GM23338 (cell line): Measurements from ENCODE around the gene COX4I2.

ENCODE experiments used
- EZH2 ChIP-seq: fragments of 200-600 bp; sonication (generic); IDR thresholded peaks from one replicate; pipeline ENCODE4 v1.8.0; 2017; ENCODE audit warnings: antibody characterized with exemption, mild to moderate bottlenecking, low read depth; ENCODE audit not compliant: unreplicated experiment
- POLR2AphosphoS5 ChIP-seq: IDR thresholded peaks from 2 replicates; pipeline ENCODE4 v1.6.1; 2016; ENCODE audit warnings: antibody characterized with exemption, low read depth
- REST ChIP-seq: IDR thresholded peaks from one replicate; pipeline ENCODE4 v1.6.1; 2018; ENCODE audit warnings: antibody characterized with exemption; ENCODE audit not compliant: unreplicated experiment
- ZNF331 ChIP-seq: fragments of 250-450 bp; sonication (Bioruptor Pico); IDR thresholded peaks from 2 replicates; pipeline ENCODE4 v1.5.0; 2020; ENCODE audit warnings: low read depth, mild to moderate bottlenecking, moderate library complexity
- TF ChIP-seq, protein P1 (sequence below), 2 experiments: fragments of 200-600 bp in 1 of 2; sonication (generic) in 1 of 2; conservative IDR thresholded peaks; 2 replicates each; pipeline versions ENCODE4 v1.5.1 to v1.6.1; 2016 to 2017; ENCODE audit warnings: antibody characterized with exemption in 2 of 2, low read depth in 2 of 2, mild to moderate bottlenecking in 2 of 2, moderate library complexity in 1 of 2

DNA sequence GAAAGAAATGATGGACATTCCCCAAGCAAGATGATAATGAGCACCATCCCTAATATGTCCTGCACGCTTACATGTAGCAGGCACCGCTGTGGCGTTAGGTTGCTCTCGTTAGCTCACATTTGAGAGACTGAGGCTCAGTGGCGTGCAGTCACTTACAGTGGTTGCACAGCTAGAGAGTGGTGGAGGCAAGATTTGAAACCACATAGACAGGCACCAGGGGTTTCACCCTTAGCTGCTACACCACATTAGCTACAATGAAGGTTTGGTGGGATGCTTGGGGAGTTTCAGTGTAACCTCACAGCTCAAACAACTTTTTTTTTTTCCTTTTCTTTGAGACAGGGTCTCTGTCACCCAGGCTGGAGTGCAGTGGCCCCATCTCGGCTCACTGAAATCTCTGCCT, 3.7 kb downstream of the COX4I2 start:
- TF ChIP-seq EZH2 (no peak), REST (no peak), POLR2AphosphoS5 (no peak), ZNF331 (CRISPR knock-in tag) (no peak)
- TF ChIP-seq, protein P1, sequence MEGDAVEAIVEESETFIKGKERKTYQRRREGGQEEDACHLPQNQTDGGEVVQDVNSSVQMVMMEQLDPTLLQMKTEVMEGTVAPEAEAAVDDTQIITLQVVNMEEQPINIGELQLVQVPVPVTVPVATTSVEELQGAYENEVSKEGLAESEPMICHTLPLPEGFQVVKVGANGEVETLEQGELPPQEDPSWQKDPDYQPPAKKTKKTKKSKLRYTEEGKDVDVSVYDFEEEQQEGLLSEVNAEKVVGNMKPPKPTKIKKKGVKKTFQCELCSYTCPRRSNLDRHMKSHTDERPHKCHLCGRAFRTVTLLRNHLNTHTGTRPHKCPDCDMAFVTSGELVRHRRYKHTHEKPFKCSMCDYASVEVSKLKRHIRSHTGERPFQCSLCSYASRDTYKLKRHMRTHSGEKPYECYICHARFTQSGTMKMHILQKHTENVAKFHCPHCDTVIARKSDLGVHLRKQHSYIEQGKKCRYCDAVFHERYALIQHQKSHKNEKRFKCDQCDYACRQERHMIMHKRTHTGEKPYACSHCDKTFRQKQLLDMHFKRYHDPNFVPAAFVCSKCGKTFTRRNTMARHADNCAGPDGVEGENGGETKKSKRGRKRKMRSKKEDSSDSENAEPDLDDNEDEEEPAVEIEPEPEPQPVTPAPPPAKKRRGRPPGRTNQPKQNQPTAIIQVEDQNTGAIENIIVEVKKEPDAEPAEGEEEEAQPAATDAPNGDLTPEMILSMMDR (conservative IDR thresholded peaks at IDR 0.05; ENCODE audit: low read depth in 2 of 2): no peak
